ENCODE measurements around the gene STK16. TPM values are rescaled to one million over a fixed set of nuclear protein-coding genes. Genes with fewer than 3 reads are reported as not detected.
A peak's percentile ranks its signal among the peaks of the same experiment; 100 is the strongest.

STK16 gene
- total and polyA plus RNA-seq, 2 of the 13 experiments (the other 11 are each of a cell fraction or from before 2014, with no cell fraction given), result 28.0 to 50.9 TPM

DNA sequence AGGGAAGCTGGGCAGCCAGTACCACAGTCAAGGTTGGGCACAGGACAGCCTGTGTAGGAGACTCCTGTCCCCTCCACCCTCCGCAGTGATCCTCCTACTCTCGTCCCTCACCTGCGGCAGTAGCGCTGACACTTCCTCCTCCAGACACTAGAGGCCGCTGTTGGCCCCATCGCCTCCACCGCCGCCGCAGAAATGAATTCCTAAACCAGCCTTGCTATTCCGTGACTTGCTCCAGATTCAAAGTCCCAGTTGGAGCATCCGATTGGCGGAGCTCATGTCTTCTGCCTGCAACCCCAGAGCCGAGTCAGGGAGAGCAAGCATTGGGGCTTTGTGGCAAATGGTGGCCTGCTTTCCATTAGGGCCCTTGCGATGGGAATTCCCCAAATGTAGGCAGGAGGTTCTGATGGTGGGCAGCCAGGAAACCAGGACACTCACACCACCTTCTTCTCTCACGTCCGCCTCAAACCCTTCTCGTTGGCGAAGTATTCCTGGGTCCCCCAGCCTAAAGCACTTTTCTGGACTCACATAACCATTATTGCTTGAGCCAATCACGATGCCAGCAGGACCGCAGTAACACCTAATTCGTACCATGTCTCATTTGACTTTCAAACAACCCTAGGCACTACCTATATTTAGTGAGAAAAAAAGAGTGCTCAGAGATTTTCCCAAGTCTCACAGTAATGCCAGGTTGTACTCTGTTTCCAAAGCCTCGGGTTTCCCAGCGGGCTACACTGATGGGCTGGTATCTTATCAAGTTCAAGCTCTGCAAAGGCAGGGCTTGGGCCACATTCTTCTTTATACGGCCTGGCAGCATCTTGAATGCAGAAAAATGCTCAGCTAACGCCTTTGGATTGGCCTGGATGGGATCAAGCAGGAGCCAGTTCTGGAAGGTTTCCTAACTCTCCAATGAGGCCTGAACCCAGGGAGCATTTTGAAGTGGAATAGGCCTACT lies 32.7 kb downstream of the STK16 start (continued):
- TF ChIP-seq, protein P1, sequence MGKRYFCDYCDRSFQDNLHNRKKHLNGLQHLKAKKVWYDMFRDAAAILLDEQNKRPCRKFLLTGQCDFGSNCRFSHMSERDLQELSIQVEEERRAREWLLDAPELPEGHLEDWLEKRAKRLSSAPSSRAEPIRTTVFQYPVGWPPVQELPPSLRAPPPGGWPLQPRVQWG (CRISPR knock-in tag; IDR thresholded peaks at IDR 0.05; ENCODE audit: borderline replicate concordance, low read depth), result no peak
- 0 out of 2 replicates have a peak, but pooled peaks have one; percentile 6 for TF ChIP-seq FOXC1 (CRISPR knock-in tag; IDR thresholded peaks at IDR 0.05; ENCODE audit: borderline replicate concordance)
- TF ChIP-seq SKI (IDR thresholded peaks at IDR 0.05; ENCODE audit: partially characterized antibody), result no peak
- TF ChIP-seq SYNCRIP (IDR thresholded peaks at IDR 0.05; ENCODE audit: insufficient read depth, low read depth, low read length), result no peak
- no peak for TF ChIP-seq ZC3H4 (CRISPR knock-in tag; IDR thresholded peaks at IDR 0.05; ENCODE audit: borderline replicate concordance)
- no peak for TF ChIP-seq ZNF766 (CRISPR knock-in tag; IDR thresholded peaks at IDR 0.05; ENCODE audit: borderline replicate concordance)
- TF ChIP-seq SIX4 (CRISPR knock-in tag; IDR thresholded peaks at IDR 0.05), result no peak
- no peak for TF ChIP-seq ZNF569 (CRISPR knock-in tag; IDR thresholded peaks at IDR 0.05; ENCODE audit: borderline replicate concordance)
- TF ChIP-seq, protein P2, sequence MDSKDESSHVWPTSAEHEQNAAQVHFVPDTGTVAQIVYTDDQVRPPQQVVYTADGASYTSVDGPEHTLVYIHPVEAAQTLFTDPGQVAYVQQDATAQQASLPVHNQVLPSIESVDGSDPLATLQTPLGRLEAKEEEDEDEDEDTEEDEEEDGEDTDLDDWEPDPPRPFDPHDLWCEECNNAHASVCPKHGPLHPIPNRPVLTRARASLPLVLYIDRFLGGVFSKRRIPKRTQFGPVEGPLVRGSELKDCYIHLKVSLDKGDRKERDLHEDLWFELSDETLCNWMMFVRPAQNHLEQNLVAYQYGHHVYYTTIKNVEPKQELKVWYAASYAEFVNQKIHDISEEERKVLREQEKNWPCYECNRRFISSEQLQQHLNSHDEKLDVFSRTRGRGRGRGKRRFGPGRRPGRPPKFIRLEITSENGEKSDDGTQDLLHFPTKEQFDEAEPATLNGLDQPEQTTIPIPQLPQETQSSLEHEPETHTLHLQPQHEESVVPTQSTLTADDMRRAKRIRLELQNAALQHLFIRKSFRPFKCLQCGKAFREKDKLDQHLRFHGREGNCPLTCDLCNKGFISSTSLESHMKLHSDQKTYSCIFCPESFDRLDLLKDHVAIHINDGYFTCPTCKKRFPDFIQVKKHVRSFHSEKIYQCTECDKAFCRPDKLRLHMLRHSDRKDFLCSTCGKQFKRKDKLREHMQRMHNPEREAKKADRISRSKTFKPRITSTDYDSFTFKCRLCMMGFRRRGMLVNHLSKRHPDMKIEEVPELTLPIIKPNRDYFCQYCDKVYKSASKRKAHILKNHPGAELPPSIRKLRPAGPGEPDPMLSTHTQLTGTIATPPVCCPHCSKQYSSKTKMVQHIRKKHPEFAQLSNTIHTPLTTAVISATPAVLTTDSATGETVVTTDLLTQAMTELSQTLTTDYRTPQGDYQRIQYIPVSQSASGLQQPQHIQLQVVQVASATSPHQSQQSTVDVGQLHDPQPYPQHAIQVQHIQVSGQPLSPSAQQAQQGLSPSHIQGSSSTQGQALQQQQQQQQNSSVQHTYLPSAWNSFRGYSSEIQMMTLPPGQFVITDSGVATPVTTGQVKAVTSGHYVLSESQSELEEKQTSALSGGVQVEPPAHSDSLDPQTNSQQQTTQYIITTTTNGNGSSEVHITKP (CRISPR knock-in tag; IDR thresholded peaks at IDR 0.05; ENCODE audit: low read depth), result no peak
- peak; percentile 21; the same call in 1 of the 2 replicates for TF ChIP-seq MEF2D (CRISPR knock-in tag; IDR thresholded peaks at IDR 0.05)
- TF ChIP-seq AGO2 (optimal IDR thresholded peaks at IDR 0.05; ENCODE audit: low read depth, low read length), result no peak
- TF ChIP-seq BRCA1 (CRISPR knock-in tag; IDR thresholded peaks at IDR 0.05), result no peak
- no peak for TF ChIP-seq JDP2 (CRISPR knock-in tag; IDR thresholded peaks at IDR 0.05; ENCODE audit: borderline replicate concordance)
- TF ChIP-seq MXI1 (IDR thresholded peaks at IDR 0.05; ENCODE audit: borderline replicate concordance, low read depth, low read length), result peak; percentile 51; the same call in 1 of the 3 replicates
- TF ChIP-seq NFATC3 (CRISPR knock-in tag; IDR thresholded peaks at IDR 0.05), result no peak
- TF ChIP-seq, protein P3, sequence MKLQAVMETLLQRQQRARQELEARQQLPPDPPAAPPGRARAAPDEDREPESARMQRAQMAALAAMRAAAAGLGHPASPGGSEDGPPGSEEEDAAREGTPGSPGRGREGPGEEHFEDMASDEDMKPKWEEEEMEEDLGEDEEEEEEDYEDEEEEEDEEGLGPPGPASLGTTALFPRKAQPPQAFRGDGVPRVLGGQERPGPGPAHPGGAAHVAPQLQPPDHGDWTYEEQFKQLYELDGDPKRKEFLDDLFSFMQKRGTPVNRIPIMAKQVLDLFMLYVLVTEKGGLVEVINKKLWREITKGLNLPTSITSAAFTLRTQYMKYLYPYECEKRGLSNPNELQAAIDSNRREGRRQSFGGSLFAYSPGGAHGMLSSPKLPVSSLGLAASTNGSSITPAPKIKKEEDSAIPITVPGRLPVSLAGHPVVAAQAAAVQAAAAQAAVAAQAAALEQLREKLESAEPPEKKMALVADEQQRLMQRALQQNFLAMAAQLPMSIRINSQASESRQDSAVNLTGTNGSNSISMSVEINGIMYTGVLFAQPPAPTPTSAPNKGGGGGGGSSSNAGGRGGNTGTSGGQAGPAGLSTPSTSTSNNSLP (IDR thresholded peaks at IDR 0.05; ENCODE audit: low read depth, low read length), result no peak
- TF ChIP-seq, protein P4, sequence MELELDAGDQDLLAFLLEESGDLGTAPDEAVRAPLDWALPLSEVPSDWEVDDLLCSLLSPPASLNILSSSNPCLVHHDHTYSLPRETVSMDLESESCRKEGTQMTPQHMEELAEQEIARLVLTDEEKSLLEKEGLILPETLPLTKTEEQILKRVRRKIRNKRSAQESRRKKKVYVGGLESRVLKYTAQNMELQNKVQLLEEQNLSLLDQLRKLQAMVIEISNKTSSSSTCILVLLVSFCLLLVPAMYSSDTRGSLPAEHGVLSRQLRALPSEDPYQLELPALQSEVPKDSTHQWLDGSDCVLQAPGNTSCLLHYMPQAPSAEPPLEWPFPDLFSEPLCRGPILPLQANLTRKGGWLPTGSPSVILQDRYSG (CRISPR knock-in tag; IDR thresholded peaks at IDR 0.05), result no peak
- no peak for TF ChIP-seq NR3C1 (CRISPR knock-in tag; IDR thresholded peaks at IDR 0.05)
- peak; percentile 83 for TF ChIP-seq ZNF350 (CRISPR knock-in tag; IDR thresholded peaks at IDR 0.05; ENCODE audit: borderline replicate concordance, low read depth)
- peak; percentile 58; the same call in 1 of the 2 replicates for TF ChIP-seq ZNF572 (CRISPR knock-in tag; IDR thresholded peaks at IDR 0.05)
